Transverse colon (tissue), 4 donors: ENCODE measurements around the gene PUSL1. TPM values are rescaled to one million over a fixed set of nuclear protein-coding genes. Genes with fewer than 3 reads are reported as not detected.

ENCODE experiments used
- small RNA-seq, 4 donors: library from RNA; depleted of rRNA; stranded (forward); fragments of <200 nt; gene quantifications; one replicate each; pipeline ENCODE3, GENCODE V24; 2016
- total RNA-seq, 4 donors: library from RNA; depleted of rRNA; stranded (reverse); fragments of >200 nt; gene quantifications; one replicate each; pipeline ENCODE4 v1.1.0, GENCODE V29; 2016

Gene PUSL1
- total RNA-seq, 4 donors from 2014 or later = 7.0 to 35.9 (median 20.5) TPM

Small RNA genes within 50 kb of the gene (small RNA-seq; reads per million reads assigned to genes)
- gene MIR6726 = 0 to 0.53 (median 0.26) reads per million in 4 donors

Other genes with a start within 250 kb of the PUSL1 start
- gene RNF223, start 234.3 kb upstream of the PUSL1 start, total RNA-seq = 1 to 10 TPM; 3.0 to 7.5 (median 5.0) TPM
- gene C1orf159, start 192.5 kb upstream of the PUSL1 start, total RNA-seq = 100 to 1,000 TPM in 1 of 4 donors, 10 to 100 TPM in 3; 23.6 to 108 (median 47.3) TPM
- under 1 TPM in 2 of 4 donors, not detected in 2; 0.40 to 0.48 TPM for gene TTLL10, start 134.7 kb upstream of the PUSL1 start, total RNA-seq
- 1 to 10 TPM in 2 of 4 donors, not detected in 2; 3.3 to 7.9 TPM for gene TNFRSF18, start 102.0 kb upstream of the PUSL1 start, total RNA-seq
- 1 to 10 TPM in 1 of 4 donors, under 1 TPM in 1, not detected in 2; 0.55 to 4.8 TPM for gene TNFRSF4, start 94.4 kb upstream of the PUSL1 start, total RNA-seq
- 100 to 1,000 TPM; 153 to 267 (median 226) TPM for gene SDF4, start 76.6 kb upstream of the PUSL1 start, total RNA-seq
- gene B3GALT6, start 76.4 kb upstream of the PUSL1 start, total RNA-seq = 10 to 100 TPM in 3 of 4 donors, 1 to 10 TPM in 1; 8.5 to 24.9 (median 12.2) TPM
- gene C1QTNF12, start 61.9 kb upstream of the PUSL1 start, total RNA-seq = 10 to 100 TPM in 3 of 4 donors, not detected in 1; 11.9 to 52.8 (median 15.7) TPM
- gene UBE2J2, start 34.7 kb upstream of the PUSL1 start, total RNA-seq = 100 to 1,000 TPM in 1 of 4 donors, 10 to 100 TPM in 3; 49.6 to 110 (median 59.1) TPM
- 1 to 10 TPM; 1.5 to 3.5 (median 2.4) TPM for gene SCNN1D, start 28.2 kb upstream of the PUSL1 start, total RNA-seq
- gene ACAP3, start 667 bp upstream of the PUSL1 start, total RNA-seq = 100 to 1,000 TPM in 2 of 4 donors, 10 to 100 TPM in 2; 52.4 to 190 (median 99.5) TPM
- gene INTS11, start 16.1 kb downstream of the PUSL1 start, total RNA-seq = 100 to 1,000 TPM; 118 to 424 (median 140) TPM
- gene CPTP, start 16.2 kb downstream of the PUSL1 start, total RNA-seq = 100 to 1,000 TPM in 1 of 4 donors, 10 to 100 TPM in 3; 48.0 to 134 (median 77.7) TPM
- gene TAS1R3, start 22.7 kb downstream of the PUSL1 start, total RNA-seq = 1 to 10 TPM in 2 of 4 donors, under 1 TPM in 1, not detected in 1; 0.40 to 2.0 (median 1.9) TPM
- 100 to 1,000 TPM; 103 to 182 (median 115) TPM for gene DVL1, start 40.8 kb downstream of the PUSL1 start, total RNA-seq
- 100 to 1,000 TPM in 1 of 4 donors, 10 to 100 TPM in 3; 31.1 to 145 (median 57.1) TPM for gene MXRA8, start 50.0 kb downstream of the PUSL1 start, total RNA-seq
- gene AURKAIP1, start 66.6 kb downstream of the PUSL1 start, total RNA-seq = 100 to 1,000 TPM; 110 to 197 (median 167) TPM
- gene CCNL2, start 90.7 kb downstream of the PUSL1 start, total RNA-seq = 100 to 1,000 TPM; 169 to 657 (median 349) TPM
- 100 to 1,000 TPM in 1 of 4 donors, 10 to 100 TPM in 3; 40.0 to 183 (median 97.0) TPM for gene MRPL20, start 98.7 kb downstream of the PUSL1 start, total RNA-seq
- gene ANKRD65, start 112.7 kb downstream of the PUSL1 start, total RNA-seq = 1 to 10 TPM in 3 of 4 donors, under 1 TPM in 1; 0.80 to 4.5 (median 1.9) TPM
- 10 to 100 TPM; 29.4 to 82.0 (median 51.6) TPM for gene VWA1, start 127.1 kb downstream of the PUSL1 start, total RNA-seq
- 1 to 10 TPM in 1 of 4 donors, under 1 TPM in 2, not detected in 1; 0.75 to 1.3 (median 1.00) TPM for gene ATAD3C, start 141.1 kb downstream of the PUSL1 start, total RNA-seq
- gene ATAD3B, start 163.2 kb downstream of the PUSL1 start, total RNA-seq = 100 to 1,000 TPM in 1 of 4 donors, 10 to 100 TPM in 3; 15.6 to 269 (median 39.2) TPM
- 10 to 100 TPM; 14.6 to 34.4 (median 20.4) TPM for gene ATAD3A, start 203.6 kb downstream of the PUSL1 start, total RNA-seq
- 10 to 100 TPM in 1 of 4 donors, 1 to 10 TPM in 2, not detected in 1; 3.8 to 27.3 (median 4.2) TPM for gene TMEM240, start 232.0 kb downstream of the PUSL1 start, total RNA-seq